Superior temporal gyrus (tissue), 1 donor: ENCODE measurements around the gene PTPN14.
A peak's percentile ranks its signal among the peaks of the same experiment; 100 is the strongest.

ENCODE experiments used
- DNase-seq: peaks from one replicate; pipeline ENCODE4 v3.0.0-alpha.2; 2016; ENCODE audit errors: extremely low spot score

Gene PTPN14

DNA sequence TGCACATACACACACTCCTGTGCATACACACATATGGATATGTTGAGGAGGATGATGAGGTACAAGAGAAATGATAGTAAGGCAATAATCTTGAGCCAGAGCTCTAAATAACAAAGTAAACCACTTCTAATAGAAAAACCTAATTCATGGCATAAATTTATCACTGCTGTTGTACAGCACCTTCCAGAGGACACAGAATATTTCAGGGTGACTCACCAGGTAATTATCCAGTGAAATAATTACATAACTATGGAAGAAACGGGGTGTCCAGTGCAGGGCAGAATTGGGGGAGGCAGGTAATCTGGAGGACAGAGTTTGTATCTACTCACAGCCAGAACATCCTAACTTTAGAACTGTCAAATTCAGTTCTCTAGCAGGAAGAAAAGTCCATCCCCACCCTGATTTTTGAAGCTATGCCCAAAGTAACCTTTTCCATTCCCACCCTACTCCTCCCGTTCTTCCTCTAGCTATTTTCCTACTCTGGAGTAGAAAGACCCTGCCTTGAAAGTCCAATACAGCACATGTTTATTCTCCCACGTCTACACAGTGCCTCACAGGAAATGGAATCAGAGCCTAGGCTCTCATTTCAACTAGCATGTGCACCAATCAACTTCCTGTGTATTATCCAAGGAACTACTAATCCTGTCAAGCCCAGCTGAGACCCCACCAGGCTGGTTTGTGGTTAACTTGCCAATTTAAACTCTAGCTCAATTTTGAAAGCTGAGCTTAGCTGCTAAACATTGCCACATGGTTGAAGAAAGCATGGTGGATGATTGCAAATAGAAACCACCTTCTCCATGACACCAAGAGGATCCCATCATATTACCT, 96.6 kb downstream of the PTPN14 start:
- DNase-seq, result no peak

DNA sequence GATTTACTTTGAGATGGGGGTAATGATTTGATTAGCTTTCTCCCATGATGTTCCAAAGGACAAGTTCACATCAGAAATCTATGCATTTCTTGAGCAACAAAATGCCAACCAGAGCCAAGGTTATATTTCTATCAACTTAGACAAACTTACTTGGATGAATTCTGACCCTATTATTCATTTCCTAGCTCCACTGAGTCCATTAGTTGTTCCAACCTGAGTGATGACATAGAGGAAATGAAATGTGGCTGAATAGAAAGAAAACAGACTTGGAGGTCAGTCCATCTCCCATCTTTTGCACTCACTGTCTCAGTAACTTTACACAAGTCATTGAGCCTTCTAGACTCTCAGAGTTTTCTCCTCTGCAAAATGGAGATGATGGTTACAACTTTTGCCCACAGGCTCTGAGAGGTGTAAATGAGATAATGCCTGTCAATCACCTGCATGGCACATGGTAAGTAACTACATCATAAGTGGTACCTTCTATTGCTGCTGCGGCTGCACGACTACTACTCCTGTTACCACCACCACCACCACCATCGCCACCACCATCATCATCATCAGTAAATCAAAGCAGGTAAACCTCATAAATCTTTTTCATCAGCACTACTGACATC, 98.2 kb downstream of the PTPN14 start:
- DNase-seq, result no peak

DNA sequence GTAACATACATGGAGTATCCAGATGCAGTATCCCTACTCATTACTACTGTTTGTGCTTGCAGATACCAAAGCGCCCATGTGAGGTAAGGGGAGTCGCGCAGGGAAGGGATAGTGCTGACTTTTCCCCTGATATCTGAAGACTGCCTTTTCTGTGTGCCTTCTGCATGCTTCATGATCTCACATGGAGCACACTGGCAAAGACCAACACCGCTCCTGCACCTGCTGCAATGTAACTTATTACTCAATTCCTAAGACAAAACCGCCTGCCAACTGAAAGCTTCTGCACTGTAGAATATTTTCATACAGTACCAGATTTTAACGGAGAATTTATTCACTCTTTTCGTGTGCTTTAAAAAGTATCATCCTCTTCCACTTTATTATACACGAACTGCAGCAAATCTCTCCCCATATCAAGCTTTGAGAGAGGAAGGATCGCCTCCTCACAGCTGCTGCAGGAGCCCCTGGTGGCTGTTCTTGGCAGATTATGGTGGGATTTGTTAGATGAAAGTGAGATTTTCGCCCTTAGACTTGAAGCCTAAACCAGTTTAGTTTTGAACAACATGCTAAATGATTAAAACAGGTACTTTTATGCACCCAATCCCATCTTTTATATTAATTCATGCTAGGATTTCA, 99.1 kb downstream of the PTPN14 start:
- DNase-seq, result peak; percentile 35

DNA sequence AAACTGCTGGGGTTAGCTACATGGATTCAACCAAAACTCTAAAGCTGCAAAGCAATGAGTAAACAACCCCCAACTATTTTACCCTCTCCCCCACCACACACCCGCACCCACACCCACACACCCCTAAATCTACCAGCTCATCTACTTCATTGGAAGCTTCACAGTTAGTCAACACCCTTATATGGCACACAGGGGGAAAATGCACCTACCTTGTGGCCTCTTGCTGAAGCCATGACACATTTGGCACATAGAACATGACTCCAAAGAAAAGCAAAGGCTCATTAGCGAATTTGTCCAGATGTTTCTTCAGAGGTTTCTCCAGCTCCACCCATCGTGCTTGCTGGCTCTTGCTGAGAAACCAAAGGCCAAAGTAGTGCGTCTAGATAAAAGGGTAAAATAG, 99.8 kb downstream of the PTPN14 start:
- no peak for DNase-seq

DNA sequence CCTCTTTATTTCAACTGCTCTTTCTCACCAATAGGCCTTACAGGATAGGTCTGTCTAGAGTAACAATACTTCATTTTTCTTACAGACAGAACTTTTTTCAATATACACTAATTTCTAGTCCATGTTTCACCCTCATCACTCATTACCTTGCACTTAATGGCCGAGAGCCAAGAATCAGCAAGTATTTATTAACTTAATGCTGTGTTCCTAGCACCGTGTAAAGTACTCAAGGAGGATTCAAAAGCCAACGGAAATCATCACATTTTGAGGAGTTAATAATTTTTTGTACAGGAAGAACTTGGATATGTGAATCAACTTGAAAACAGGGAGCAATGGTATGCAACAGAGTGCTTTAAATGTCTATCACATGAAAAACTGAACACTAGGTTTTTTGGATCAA, 102.0 kb downstream of the PTPN14 start:
- DNase-seq, result no peak

DNA sequence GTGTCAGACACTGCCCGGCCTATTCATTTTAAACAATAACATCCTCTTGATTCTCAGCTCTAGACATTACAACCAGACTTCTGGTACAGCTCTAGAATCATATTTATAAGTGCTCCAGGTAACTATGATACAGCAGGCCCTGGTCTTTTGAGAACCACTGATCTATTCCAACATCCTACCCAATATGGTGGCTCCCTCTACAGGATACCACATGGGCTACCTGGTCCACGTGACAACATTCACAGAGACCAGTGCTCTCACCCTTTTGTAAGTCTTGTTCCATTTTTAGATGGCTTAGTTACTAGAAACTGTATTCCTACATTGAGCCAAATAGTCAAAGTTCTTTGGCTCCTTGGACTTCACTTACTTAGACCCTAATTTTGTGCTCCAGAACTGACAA, 102.9 kb downstream of the PTPN14 start:
- no peak for DNase-seq

DNA sequence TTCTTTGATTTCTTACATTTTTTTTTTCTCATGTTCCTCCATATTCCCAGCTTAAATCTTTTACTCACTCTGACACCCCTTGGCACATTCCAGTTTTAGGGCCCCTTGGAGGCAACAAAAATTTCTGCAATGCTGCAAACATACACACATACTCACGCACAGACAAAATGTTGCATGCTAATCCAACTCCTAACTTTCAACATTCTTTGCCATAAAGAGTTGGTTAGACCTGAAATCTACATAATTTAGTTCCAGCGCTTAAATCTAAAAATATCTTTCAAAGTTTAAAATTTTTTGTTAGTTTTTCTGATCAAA, 103.9 kb downstream of the PTPN14 start:
- no peak for DNase-seq

DNA sequence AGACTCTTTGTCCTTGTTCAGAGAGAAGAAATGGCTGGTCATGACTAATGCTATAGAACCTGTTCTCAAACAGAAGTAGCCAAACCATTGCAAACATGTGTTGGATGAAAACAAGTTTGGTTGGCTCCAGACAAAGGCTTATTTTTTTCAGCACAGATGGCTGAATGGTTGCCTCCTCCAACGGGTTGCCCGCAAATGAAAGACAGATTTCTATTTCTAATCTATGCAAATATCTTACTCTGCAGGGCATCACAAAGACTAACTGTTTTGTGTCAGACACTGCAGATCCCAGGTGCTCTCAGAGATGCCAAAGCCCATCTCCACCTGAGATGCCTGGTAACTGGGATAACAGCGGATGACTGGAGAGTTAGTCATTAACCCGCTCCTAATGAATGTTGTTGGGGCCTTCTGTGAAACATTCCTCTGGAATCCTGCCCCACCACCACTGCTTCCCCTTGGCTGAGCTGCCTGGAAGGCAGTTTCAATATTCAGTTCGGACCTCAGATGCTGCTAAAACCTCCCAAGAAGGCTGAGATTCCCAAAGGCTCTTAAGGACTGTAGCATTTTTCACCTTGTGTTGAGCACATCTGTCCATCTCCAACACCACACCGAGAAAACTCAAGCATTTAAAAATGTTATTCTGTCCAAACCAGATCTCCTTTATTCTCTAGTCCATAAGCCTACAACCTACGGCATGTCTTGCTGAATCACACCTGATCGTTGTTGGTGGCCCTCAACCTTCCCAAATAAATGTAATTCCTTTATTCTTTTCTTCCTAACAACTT, 104.4 kb downstream of the PTPN14 start:
- peak; percentile 75 for DNase-seq

DNA sequence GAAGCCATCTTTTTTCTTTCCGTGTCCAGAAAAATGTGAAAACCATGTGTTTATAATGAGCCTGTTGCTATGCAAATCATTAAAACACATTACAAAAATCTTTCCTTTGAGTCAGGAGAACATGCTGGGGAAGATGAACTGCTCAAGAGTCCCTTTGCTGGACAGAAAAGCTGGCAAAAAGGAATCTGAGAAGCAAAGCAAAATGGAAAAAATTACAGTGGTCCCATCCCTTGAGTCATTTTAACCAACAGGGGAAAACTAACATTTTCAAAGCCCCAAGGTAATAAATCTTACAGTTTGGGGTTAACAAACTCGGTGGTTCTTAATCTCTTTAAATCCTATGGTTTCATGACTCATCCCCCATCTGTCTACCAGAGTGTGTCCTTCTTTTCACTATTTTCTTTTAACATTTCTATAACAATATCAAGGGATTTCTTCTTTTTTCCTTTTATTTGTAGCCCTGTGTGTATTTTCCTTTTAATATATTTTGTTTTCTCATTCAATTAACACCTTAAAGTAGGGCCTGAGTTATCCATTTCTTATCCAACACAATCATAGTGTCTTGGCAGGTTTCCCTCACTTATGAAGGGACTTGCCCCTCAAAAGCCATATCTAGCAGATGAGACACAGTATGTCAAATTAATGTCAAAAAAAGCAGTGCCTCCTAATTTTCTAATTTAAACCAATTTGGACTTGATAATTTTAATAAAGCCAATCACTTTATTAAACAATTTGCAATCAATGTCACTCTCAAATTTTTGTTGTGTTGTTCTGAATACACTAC, 105.4 kb downstream of the PTPN14 start:
- DNase-seq, result peak; percentile 56

DNA sequence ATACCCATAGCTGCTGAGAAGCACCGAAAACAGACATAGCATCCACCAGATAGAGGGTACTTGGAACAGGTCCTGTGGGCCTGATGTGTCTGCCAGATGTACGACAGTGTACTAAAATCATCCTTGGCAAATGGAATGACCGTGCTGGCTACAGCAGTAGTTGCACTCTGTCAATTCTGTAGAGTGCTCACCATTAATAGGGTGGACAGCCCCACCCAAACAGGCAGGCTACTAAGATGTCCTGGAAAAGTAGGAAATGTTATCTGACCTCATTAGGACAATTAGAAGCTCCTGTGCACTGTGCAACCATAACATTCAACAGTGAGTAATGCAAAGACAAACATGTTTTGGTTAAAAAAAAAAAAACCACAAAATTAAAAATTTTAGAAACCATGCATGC, 106.2 kb downstream of the PTPN14 start:
- no peak for DNase-seq

DNA sequence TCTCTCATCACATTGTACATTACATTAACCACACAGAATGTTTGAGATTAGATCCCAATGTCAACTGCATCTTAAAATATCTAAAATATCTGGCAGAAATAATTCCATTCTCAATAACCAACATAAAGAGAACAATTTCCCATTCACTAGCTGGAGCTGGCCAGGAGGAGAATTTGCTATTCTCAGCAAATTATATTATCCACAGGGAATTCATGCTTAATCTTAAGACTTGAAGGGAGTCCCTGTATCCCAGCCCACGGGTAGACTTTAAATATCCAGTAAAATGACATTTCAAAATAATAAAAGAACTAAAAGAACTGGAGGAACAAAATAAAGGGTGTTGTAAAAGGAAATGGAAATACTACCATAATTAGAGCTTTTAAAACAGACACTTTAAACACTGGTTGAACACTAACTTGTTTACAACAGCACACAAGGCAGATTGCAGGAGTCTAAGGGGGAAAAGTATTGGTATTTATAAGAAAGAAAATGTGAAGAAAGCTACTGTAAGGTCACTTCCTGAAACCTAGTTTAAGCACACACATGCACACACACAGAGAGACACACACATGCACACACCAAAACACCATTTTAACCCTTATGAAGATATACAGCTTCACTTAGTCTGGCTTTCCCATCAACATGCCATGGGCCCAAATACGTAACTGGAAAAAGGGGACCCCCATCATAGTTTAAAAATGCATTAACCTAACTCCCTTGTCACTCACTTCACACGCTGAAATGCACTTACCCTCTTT, 107.0 kb downstream of the PTPN14 start:
- no peak for DNase-seq

DNA sequence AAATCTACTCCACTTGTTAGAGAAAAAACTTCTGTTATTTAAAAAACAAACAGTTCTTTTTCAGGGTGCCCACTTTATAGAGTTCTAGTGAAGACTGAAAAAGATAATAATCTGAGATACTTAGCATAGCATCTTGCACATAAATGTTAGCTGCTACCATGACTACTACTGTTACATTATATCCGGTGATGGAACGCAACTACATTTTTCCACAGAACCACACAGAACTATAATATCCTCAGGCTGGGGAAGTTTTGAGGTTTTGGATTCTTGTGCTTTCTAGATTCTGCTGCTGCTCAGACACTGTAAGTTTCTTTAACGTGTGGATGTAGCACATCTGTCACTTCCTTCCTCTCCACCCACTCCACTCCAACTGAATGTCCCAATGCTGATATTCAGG, 110.3 kb downstream of the PTPN14 start:
- DNase-seq, result peak; percentile 54

DNA sequence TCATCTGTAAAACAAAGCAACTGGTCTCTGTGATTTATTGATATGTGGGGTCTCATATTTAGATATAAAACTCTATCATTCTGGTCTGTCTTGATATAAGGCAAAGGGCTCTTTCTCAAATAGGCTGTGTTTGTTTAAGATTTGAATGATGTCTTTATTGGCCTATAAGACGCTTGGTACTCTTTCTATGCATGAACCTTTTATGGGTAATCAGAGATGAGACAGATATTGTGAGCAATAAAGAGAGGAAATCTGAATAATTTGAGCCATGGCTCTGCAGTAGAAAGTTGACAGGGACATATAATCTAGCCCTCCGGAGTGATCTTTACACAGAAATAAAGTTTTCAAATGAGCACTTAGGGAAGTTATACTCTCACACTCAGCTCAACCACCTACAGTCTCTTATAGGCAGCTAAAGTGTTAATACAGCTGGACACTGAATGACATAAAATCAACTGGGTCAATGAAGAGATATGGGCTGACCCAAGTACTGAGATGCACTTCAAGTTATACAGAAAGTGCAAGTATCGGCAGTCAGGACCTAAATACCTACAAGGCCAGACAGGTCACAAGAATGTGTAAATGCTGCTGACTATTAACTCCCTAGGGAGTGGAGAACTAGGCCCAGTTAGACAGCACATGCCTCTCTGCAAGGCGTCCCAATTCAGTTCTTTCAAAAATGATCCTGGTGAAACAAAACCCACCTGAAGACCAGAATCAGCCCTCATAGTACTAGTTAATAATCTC, 111.0 kb downstream of the PTPN14 start:
- DNase-seq, result no peak

DNA sequence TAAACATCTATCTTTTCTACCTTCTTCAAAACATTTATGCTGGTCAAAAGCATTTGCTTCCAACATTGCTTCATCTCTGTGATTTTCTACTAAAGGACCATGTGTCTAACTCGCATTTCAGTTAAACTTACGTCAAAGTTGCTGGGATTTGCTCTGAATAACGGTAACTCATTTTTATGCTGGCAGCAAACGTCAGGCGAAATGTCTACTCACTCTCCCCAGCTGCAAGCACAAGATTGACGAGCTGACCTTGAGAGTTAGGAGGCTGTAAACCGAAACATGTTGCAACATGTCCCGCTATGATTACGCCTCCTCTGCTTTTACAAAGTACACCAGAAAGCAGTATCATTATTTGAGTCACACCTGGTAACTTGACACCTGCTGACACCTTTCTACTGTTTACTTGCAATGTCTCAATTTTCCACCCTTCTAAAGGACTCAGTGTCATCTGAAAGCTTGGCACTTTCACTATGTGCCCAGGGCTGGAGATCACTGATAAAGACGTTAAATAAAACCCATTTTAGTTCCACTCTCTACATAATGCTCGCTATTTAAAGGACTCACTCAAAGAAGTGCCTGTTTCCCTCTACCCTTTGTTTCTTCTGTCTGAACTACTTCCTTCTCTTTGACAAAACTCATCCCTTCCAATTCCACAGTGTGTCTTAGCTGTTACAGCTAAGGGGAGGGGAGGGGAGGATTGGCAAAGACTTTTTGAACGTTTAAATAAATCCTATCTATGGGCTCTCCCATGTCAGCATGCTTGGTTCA, 111.9 kb downstream of the PTPN14 start:
- no peak for DNase-seq

DNA sequence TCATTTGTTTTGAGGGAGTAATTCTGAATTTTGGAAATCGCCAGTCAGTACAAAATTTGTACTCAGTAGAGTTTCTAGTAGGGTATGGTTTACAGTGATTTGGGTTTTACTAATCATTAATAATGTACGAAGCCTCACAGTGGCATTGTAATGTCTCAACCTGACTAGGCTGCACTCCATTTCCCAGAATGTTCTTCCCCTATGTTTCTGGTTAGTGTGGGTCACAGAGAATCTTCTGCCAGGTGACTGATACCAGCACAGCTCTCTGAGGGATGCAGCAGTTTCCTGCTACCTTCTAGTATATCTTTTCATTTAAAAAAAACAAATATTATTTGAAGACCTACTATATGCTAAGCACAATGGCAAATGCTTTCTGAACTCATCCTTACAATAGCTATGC, 112.9 kb downstream of the PTPN14 start:
- no peak for DNase-seq

DNA sequence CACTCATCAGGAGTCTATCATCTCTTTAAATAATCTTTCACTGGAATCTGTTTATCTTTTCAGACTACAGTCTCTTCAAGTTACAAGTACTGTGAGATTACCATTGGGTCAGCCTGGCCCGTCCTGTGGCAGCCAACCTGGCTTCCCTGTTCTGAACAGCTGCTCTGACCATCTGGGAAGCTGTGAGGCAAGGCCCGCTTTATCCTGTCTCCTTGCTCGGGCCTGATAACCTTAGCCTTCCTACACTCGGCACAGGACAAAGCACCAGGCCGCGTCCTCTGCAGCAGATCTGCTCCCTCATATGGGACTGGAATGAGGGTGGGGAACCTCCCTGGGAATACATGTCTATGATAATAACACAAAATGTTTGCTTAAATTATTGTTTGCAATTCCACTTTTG, 113.3 kb downstream of the PTPN14 start:
- DNase-seq, result no peak

DNA sequence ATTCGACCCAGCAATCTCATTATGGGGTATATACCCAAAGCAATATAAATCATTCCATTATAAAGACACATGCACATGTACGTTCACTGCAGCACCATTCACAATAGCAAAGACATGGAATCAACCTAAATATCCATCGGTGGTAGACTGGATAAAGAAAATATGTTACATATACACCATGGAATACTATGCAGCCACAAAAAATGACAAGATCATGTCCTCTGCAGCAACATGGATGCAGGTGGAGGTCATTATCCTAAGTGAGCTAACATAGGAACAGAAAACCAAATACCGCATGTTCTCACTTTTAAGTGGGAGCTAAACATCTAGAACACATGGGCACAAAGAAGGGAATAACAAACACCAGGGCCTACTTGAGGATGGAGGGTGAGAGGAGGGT, 115.5 kb downstream of the PTPN14 start:
- no peak for DNase-seq

DNA sequence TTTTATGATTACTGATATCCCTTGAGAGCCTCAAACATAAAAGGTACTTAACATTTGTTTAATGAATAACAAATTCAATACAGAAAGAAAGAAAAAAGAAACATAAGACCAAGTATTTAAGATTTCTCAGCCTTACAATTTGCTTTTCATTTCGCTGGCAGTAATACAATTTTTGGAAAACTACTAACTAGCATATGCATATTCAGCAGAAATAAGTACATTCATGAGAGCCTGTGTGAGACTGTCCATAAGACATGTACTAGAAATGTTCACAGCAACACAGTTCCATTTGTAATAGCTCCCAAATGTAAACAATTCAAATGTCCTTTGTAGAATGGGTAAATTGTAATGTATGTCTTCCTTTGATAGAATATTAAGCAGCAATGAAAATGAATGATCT, 119.2 kb downstream of the PTPN14 start:
- no peak for DNase-seq

DNA sequence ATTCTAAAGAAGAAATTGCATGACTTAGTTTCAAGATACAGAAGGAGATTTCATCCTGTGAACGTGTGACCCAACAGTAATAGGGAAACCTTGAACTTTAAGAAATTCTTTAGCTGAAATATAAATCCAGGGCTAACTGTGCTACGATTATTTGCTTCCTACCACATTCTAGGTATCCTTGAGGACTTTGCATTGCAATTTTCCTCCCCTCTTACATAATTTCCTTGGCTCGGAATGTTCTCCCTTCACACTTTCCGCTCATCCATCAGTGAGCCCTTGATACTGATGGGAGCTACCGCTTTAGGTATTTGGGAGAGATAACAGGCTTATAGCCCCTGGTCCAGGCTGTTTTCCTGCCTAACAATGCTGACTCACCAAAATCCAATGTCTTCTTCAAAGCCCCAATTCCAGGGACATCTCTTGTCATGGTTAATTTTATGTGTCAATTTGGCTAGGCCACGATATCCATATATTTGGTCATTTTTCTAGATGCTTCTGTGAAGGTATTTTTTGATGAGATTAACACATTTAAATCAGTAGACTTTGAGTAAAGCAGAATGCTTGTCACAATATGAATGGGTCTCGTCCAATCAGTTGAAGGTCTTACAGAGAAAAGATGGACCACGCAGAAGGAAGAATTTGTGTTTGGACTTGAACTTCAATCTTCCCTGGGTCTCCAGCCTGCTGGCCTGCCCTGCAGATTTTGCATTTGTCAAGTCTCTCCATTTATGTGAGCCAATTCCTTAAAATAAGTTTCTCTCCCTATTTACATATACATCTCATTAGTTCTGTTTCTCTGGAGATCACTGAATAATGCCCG, 121.2 kb downstream of the PTPN14 start:
- DNase-seq, result no peak
